Stimulated activated effector memory CD8-positive, alpha-beta T cell treated with anti-CD3 and anti-CD28 coated beads, Interleukin-12 subunit alpha, Interleukin-12 subunit beta, amount 100 ng/mL, for 72 hours (primary cell): Measurements from ENCODE around the gene PDS5B.
A peak's percentile ranks its signal among the peaks of the same experiment; 100 is the strongest.

Source experiments
- ATAC-seq: fragments of 150-1000 bp; cut with Tn5 transposase; 2 replicates; pipeline ENCODE4 v1.10.0; 2021
- DNase-seq, 2 donors: peaks; one replicate each; pipeline ENCODE4 v3.0.0; 2021 to 2022; ENCODE audit warnings: low spot score in 2 of 2
- H3K27ac Mint-ChIP-seq: one replicate; pipeline ENCODE4 v1.8.0; 2022; ENCODE audit warnings: mild to moderate bottlenecking, mixed read lengths
- H3K36me3 Mint-ChIP-seq: one replicate; pipeline ENCODE4 v1.8.0; 2022; ENCODE audit warnings: mild to moderate bottlenecking, mixed read lengths
- H3K4me1 Mint-ChIP-seq: one replicate; pipeline ENCODE4 v1.8.0; 2022; ENCODE audit warnings: mixed read lengths
- H3K4me3 Mint-ChIP-seq: one replicate; pipeline ENCODE4 v1.8.0; 2022; ENCODE audit warnings: mild to moderate bottlenecking, mixed read lengths
- H3K9me3 Mint-ChIP-seq: one replicate; pipeline ENCODE4 v1.8.0; 2022; ENCODE audit warnings: mixed read lengths

PDS5B gene

DNA sequence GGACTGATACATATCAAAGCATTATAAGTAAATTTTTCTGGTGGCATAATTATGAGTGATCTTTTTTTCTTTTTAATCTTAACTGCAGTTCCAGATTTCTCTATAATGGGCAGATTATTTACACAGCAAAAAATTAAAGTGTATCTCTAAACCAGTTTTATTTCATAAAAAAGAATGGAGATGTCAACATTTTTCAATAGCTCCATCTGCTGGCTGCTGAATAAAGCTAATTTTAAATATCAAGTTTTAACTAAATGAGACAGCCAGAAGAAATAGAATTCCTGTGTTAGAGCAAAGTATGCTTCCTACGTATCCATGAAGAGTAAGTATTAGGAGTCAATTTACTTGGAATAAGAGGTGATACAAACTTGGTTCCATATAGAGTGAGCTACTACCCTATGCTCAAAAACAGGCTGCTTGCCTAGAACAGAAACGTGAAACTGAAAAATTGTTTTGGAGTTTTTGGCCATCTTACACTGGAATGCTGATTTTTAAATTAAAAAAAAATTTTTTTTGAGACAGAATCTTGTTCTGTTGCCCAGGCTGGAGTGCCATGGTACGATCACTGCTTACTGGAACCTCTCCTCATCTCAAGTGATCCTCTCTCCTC is 5.0 kb upstream of the PDS5B start:
- DNase-seq (no peak), ATAC-seq (no peak)
- H3K9me3 Mint-ChIP-seq: peaks cover 11% of the 10 kb centered on the region
- H3K27ac Mint-ChIP-seq: no peak overlapping the region
- no peak overlapping the region for H3K4me3 Mint-ChIP-seq
- H3K36me3 Mint-ChIP-seq: no peaks in the 10 kb centered on the region
- peaks cover 8% of the 10 kb centered on the region for H3K4me1 Mint-ChIP-seq

DNA sequence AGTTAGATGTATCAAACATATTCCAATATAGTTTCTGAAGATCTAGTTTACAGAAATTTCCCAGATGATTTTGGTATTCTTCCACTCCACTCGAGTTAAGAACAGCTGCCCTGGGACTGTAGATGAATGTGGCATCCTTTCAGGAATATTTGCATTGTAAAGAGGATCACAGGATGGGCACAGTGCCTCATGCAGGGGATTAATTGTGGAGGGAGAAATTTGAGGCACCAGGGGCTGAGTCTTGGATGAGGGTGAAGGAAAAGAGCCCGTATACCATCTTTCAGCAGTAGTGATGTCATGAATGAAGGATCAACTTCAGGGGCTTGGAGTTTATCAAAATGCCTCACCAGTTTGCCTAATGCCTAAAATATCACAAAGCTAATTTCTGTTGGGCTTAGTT is 4.0 kb upstream of the PDS5B start:
- DNase-seq (no peak), ATAC-seq (no peak)
- H3K36me3 Mint-ChIP-seq: peaks cover 2% of the 10 kb centered on the region
- peaks cover 4% of the 10 kb centered on the region for H3K9me3 Mint-ChIP-seq
- peaks cover 8% of the 10 kb centered on the region for H3K4me1 Mint-ChIP-seq
- H3K27ac Mint-ChIP-seq: no peak overlapping the region
- no peak overlapping the region for H3K4me3 Mint-ChIP-seq

DNA sequence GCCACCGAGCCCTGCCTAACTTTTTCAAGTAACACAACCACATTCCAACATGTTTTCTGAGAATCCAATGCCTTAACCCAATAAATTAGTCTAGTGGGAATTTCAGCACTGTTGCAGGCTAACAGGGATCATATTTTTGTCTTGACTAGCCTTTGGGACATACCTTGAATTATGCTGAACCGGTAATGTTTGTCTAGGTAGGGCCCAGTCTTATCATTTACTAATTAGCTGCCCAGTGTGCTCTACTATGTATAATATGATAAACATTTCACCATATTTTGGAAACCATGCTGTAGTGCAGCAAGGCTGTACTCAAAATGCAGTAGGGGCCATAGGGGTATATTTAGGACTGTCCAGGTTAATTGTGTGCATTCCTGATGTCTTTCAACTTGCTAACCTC is 3.3 kb upstream of the PDS5B start:
- H3K4me3 Mint-ChIP-seq: no peak overlapping the region
- H3K27ac Mint-ChIP-seq: no peak overlapping the region
- no peak for DNase-seq
- H3K36me3 Mint-ChIP-seq: peaks cover 7% of the 10 kb centered on the region
- ATAC-seq: no peak
- peaks cover 8% of the 10 kb centered on the region for H3K4me1 Mint-ChIP-seq
- H3K9me3 Mint-ChIP-seq: peaks cover 3% of the 10 kb centered on the region

DNA sequence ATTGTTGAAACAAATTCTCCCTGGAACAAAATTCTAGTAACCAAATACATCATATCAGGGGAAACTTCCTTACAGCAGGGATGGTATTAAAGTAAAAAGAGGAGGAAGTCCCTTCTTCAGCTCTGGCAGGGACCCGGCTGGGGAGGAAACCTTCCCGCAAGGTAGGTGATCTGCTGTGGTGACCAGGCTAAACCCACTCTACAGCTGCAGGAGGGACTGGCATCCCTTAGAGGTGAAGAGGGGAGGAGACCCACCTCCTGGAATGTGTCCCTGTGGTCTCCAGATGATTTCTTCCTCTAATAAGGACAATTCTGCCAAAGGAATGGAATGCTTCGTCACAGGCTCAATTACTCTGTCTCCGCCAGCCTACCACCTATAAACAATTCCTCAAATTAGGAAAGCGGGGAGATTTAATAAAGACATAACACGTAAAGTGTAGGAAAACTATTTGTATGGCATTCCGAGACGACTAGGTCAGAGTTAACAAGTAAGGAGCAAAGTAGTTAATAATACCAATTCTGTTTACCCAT is 637 bp upstream of the PDS5B start:
- peak overlapping the region; percentile 70 for H3K4me3 Mint-ChIP-seq
- H3K36me3 Mint-ChIP-seq: peaks cover 7% of the 10 kb centered on the region
- no peak for ATAC-seq
- no peak for DNase-seq
- H3K27ac Mint-ChIP-seq: peak overlapping the region; percentile 87
- peaks cover 29% of the 10 kb centered on the region for H3K4me1 Mint-ChIP-seq
- no peaks in the 10 kb centered on the region for H3K9me3 Mint-ChIP-seq

DNA sequence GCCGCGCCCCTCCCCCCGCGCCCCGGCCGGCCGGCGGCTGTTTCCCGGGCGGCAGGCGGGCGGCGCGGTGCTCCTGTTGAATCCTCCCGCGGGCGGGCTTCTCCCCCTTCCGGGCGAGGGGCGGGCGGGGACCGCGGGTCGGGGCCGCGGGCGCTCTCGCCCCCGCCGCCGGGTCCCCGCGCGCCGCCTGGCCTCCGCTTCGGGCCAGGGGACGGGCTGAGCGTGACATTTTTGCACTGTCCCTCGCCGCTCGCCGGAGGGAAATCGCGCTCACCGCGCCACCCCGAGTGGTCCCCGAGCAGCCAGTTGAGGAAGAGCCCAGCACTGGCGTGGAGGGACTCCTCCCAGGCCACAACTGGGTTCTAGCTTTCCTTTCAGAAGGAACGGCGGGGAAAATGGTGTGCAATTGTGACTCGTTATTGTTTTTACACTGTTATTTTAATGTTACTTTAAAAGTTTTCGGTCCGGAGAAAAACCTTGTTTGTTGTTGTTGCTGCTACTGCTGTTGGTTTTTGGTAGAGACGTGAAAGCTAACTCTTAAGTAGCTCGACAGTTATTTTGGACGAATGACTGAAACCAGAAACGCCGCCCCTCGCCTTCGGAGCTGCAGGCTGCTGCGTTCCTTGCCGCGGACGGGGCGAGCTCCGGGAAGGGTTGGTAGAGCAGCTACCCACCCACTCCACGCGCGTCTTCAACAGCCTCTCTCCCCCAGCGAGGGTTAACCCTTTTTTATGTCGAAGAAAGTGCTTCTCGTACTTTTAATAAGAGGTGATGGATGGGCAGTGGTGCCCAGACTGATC is 959 bp downstream of the PDS5B start:
- Mint-ChIP-seq H3K9me3 (no peaks in the 10 kb centered on the region), H3K4me3 (peak overlapping the region; percentile 92), H3K27ac (peak overlapping the region; percentile 95), H3K4me1 (peaks cover 38% of the 10 kb centered on the region), H3K36me3 (peaks cover 7% of the 10 kb centered on the region)
- ATAC-seq (peak; percentile 61), DNase-seq (peak; percentile 26 to 79)

DNA sequence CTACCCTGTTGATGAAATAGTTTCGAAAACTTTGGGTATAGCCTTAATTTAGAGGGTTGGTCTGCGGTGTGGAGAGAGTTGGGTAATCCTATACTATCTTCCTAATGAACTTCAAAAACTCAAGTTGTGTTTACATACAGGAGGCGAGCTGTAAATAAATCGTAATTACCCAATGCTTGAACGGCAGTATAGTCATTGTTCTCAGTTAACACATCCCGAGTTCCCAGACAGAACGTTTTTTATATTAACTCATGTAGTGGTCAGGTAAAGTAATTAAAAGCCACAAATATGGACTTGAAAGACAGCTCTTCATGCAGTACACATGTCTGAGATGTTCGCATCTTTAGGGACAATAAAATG is 1.5 kb downstream of the PDS5B start:
- Mint-ChIP-seq H3K4me1 (peaks cover 44% of the 10 kb centered on the region), H3K27ac (peak overlapping the region; percentile 95), H3K9me3 (no peaks in the 10 kb centered on the region), H3K4me3 (peak overlapping the region; percentile 92), H3K36me3 (peaks cover 7% of the 10 kb centered on the region)
- ATAC-seq (no peak), DNase-seq (no peak)

DNA sequence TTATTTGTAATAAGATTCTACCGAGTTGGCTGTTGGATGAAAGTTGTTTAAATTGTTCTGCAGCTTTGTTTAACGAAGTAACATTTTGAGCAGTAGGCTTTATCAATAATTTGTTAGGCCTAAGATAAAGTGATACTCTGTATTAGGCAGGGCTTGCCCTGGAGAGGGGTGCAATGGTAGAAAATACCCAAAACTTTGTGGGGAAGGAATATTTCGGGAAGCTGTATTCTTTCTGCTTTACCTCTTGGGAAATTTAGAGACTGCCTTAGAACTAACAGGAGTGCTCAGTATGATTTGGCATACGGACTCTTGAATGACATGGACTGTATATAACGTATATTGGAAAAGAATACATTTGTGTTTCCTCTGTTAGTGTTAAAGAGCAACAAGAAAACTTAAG is 2.5 kb downstream of the PDS5B start:
- Mint-ChIP-seq H3K9me3 (no peaks in the 10 kb centered on the region), H3K27ac (peak overlapping the region; percentile 95), H3K36me3 (peaks cover 7% of the 10 kb centered on the region), H3K4me1 (peaks cover 54% of the 10 kb centered on the region), H3K4me3 (peak overlapping the region; percentile 92)
- ATAC-seq (no peak), DNase-seq (no peak)

DNA sequence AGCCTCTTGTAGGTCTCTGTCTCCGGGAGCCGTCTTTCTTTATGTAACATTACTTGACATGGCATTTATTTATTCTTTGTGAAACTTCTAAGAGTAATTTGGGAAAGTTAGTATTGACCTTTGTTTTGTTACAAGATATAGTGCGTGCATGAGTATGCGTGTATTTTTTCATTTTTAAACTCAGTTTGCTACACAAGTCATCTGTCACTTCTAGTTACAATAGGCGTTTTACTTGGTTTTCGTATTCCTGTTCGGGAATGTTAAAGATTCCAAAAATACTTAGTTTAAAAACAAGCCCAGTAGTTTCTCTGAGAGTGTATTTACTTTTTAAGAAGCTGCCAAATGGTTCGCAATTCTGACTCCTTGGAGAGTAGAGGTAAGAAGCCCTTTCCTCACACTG is 3.2 kb downstream of the PDS5B start:
- Mint-ChIP-seq H3K4me1 (peaks cover 60% of the 10 kb centered on the region), H3K9me3 (no peaks in the 10 kb centered on the region), H3K4me3 (peak overlapping the region; percentile 92), H3K27ac (no peak overlapping the region), H3K36me3 (peaks cover 7% of the 10 kb centered on the region)
- no peak for ATAC-seq
- DNase-seq: no peak

DNA sequence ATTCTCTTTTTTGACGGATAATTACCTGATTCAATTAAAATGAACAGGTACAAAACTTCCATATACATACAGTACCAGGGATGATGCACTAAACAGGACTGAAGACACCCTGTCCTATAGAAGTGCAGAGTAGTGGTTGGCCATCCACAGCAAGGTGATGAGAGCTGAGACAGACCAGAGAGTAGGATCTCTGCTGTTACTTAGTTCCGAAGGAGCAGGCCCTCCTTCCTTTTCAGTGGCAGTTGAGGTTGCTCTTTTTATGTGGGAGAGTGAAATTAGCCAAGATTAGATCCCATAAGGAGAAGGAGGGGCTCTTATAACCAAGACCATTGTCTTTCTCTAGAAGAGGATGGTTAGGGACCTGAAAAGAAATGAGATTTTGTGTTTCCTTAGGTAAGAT is 4.0 kb downstream of the PDS5B start:
- ATAC-seq (no peak), DNase-seq (no peak)
- H3K36me3 Mint-ChIP-seq: peaks cover 7% of the 10 kb centered on the region
- H3K27ac Mint-ChIP-seq: no peak overlapping the region
- H3K9me3 Mint-ChIP-seq: no peaks in the 10 kb centered on the region
- peaks cover 66% of the 10 kb centered on the region for H3K4me1 Mint-ChIP-seq
- H3K4me3 Mint-ChIP-seq: no peak overlapping the region

DNA sequence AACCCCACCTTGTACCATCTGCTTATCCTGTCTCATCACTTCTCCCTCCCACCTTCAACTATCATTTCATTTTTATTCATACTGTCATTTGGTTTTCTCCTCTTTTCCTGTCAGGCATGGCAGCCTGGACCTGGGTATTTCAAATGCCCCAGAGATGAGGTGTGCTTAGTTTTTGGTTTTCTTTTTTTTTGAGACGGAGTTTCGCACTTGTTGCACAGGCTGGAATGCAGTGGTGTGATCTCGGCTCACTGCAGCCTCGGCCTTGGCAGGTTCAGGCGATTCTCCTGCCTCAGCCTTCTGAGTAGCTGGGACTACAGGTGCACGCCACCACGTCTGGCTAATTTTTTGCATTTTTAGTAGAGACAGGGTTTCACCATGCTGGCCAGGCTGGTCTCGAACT is 5.8 kb downstream of the PDS5B start:
- Mint-ChIP-seq H3K4me1 (peaks cover 77% of the 10 kb centered on the region), H3K4me3 (no peak overlapping the region), H3K27ac (no peak overlapping the region), H3K36me3 (peaks cover 7% of the 10 kb centered on the region), H3K9me3 (no peaks in the 10 kb centered on the region)
- DNase-seq (no peak), ATAC-seq (no peak)

DNA sequence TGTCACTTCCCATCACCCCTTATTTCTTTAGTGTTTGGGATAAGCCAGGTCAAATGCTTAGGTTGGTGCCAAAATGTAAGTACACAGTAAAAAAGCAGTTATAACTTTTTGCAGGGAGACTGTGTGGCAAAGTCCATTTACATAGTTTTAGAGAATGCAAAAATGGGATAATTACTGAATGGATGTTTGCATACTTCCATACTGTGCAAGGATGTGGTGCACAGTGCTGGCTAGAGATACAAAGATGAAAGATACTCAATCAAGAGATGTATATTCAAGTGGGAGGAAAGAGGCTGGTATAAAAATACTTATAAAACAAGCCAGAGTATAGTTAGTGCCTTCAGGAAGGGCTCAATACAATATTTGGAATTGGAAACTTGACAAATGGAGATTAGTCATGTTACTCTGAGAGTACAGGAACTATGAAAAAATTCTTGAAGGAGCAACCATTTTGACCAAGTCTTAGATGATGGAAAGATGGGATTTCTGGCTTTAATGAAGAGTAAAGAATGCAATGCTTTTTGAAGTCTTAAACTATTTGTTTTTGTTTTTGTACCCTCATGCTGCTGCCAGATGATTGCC is 8.0 kb downstream of the PDS5B start:
- ATAC-seq: no peak
- Mint-ChIP-seq H3K27ac (no peak overlapping the region), H3K36me3 (peaks cover 5% of the 10 kb centered on the region), H3K4me3 (no peak overlapping the region), H3K9me3 (no peaks in the 10 kb centered on the region), H3K4me1 (peaks cover 68% of the 10 kb centered on the region)
- DNase-seq: no peak

DNA sequence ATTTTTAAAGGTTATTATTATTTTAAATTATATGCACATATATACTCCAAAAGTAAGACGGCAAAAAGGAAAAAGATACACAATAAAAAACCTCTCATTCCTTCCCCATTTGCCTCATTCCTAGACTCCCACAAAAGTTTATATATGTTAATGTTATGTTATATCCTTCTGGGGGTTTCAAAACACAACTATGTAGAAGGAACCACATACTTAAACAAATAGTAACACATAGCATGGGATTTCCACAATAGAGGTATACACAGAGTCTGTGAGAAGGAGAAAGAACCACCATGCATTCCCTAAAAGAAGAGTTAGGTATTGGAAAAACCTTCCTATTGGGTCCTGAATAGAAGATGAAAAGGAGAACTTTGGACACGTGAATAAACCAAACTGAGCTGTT is 9.1 kb downstream of the PDS5B start:
- H3K27ac Mint-ChIP-seq: no peak overlapping the region

DNA sequence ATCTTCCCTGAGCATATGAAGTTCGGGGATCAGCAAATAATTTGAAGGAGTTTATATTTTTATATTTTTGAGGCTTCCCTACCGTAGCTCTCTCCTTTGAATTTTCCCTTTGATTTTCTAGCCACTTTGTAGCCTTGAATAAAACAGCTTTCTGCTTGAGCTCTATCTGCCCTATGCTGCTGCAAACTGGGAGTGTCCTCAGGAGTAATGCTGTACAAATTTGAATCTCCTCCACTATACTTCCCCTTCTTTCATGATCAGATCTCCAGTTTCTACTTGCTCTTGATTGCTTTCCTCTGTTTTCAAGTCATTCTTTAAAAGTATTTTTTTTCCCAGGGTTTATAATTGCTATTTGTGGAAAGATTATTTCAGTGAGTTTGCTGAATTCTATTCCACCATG is 14.6 kb downstream of the PDS5B start:
- no peak overlapping the region for H3K4me3 Mint-ChIP-seq
- H3K9me3 Mint-ChIP-seq: peaks cover 5% of the 10 kb centered on the region
- H3K27ac Mint-ChIP-seq: no peak overlapping the region
- no peak for ATAC-seq
- peaks cover 15% of the 10 kb centered on the region for H3K36me3 Mint-ChIP-seq
- DNase-seq: no peak
- peaks cover 52% of the 10 kb centered on the region for H3K4me1 Mint-ChIP-seq

More for the DNA sequence above, 9.1 kb downstream of the PDS5B start:
- peaks cover 14% of the 10 kb centered on the region for H3K36me3 Mint-ChIP-seq
- peaks cover 68% of the 10 kb centered on the region for H3K4me1 Mint-ChIP-seq
- ATAC-seq (no peak), DNase-seq (no peak)
- H3K9me3 Mint-ChIP-seq: no peaks in the 10 kb centered on the region
- H3K4me3 Mint-ChIP-seq: no peak overlapping the region

DNA sequence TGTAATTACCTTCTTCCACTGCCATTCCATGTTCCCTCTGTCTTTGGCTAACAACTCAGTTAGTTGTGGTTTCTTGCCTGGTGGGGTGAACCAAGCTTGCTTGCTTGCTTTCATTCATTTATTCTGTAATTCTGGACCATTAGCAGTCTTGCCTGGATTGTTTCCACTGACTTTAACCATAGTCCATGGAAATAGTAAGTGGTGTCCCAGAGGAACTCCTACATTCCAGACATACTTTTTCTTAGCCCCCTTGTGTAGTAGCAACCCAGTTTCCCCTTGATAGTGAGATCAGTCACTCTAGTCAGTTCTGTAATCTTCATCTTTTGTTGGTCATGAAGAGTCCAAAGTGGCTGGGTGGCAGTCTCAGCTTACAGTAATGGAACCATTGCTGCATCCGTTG is 23.2 kb downstream of the PDS5B start:
- H3K9me3 Mint-ChIP-seq: peaks cover 12% of the 10 kb centered on the region
- ATAC-seq (no peak), DNase-seq (no peak)
- H3K36me3 Mint-ChIP-seq: no peaks in the 10 kb centered on the region
- H3K4me3 Mint-ChIP-seq: no peak overlapping the region
- H3K27ac Mint-ChIP-seq: no peak overlapping the region
- H3K4me1 Mint-ChIP-seq: peaks cover 63% of the 10 kb centered on the region

DNA sequence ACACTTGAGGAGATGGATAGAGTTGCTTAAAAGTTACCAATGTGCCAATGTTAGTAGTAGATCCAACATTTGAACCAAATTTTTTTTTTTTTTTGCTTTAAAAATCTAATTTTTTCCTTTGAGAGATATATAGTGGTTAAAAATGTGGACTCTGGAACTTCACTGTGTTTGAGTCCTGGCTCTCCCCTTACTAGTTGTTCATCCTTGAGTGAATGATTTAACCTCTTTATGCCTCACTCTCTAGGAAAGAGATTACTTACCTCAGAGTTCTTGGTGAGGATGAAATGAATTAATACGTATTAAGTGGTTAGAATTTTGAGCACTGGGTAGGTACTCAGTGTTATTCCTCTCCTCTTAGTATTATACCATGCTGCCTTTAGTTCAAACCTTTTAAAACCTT is 24.3 kb downstream of the PDS5B start:
- Mint-ChIP-seq H3K4me3 (no peak overlapping the region), H3K36me3 (no peaks in the 10 kb centered on the region), H3K4me1 (peaks cover 54% of the 10 kb centered on the region), H3K27ac (no peak overlapping the region), H3K9me3 (peaks cover 7% of the 10 kb centered on the region)
- ATAC-seq (no peak), DNase-seq (no peak)

DNA sequence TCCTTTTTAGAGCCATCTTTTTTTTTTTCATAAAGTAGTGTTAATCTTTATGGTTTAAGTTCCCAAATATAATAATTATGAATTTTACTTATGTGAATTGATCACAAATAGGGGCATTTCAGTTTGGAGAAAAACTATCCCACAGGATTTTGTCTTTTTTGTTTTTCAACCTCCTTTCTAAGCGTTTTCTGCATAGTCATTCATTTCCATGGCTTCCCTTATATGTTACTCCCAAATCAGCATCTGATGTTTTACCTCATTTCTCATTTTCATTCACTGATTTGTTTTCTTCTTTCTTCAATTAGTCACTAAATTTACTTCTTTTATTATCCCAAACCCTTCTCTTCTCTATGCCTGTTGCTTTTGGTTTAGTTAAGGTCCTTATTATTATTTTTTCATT is 24.7 kb downstream of the PDS5B start:
- Mint-ChIP-seq H3K4me3 (no peak overlapping the region), H3K27ac (no peak overlapping the region), H3K36me3 (no peaks in the 10 kb centered on the region), H3K9me3 (peaks cover 7% of the 10 kb centered on the region), H3K4me1 (peaks cover 49% of the 10 kb centered on the region)
- DNase-seq: no peak
- no peak for ATAC-seq
